ENCODE measurements around the gene ZNF133. TPM values are rescaled to one million over a fixed set of nuclear protein-coding genes. Genes with fewer than 3 reads are reported as not detected.

ZNF133 gene
- total RNA-seq, 4 donors from 2014 or later: 10.9 to 18.9 (median 14.6) TPM

- no peak overlapping the region for H3K27ac ChIP-seq (replicated peaks in 1 of 4)
- no peak for TF ChIP-seq POLR2AphosphoS5 (IDR thresholded peaks at IDR 0.05)
- WGBS: 95% methylated on average over 8 of the region's 8 CpGs
- H3K4me1 ChIP-seq: no peaks in the 10 kb centered on the region
- no peaks in the 10 kb centered on the region for H3K9me3 ChIP-seq
- H3K36me3 ChIP-seq: peaks cover 12 to 51% (median 27%) of the 10 kb centered on the region in 4 donors
- no peak overlapping the region for H3K4me3 ChIP-seq
- intact Hi-C loops (cut with DNase I): no loop called here
- H3K27me3 ChIP-seq: no peaks in the 10 kb centered on the region
- no peak for DNase-seq (ENCODE audit: extremely low spot score)
These were observed 26.6 kb downstream of the ZNF133 start for GRCh38 chr20:18314786-18315406.

- Histone ChIP-seq H3K36me3 (peaks cover 12 to 38% (median 27%) of the 10 kb centered on the region in 4 donors), H3K27ac (replicated peaks in 1 of 4) (no peak overlapping the region), H3K9me3 (no peaks in the 10 kb centered on the region), H3K4me1 (no peaks in the 10 kb centered on the region), H3K4me3 (no peak overlapping the region), H3K27me3 (no peaks in the 10 kb centered on the region)
- intact Hi-C loops (cut with DNase I): no loop called here
- 98% methylated on average over 7 of the region's 15 CpGs for WGBS
- no peak for DNase-seq (ENCODE audit: extremely low spot score)
- TF ChIP-seq POLR2AphosphoS5 (IDR thresholded peaks at IDR 0.05): no peak
- no peak for TF ChIP-seq EP300 (IDR thresholded peaks at IDR 0.05)
- no peak for TF ChIP-seq CTCF (IDR thresholded peaks at IDR 0.05)
- no peak for TF ChIP-seq POLR2A (IDR thresholded peaks at IDR 0.05; ENCODE audit: low read depth)
These were observed 27.8 kb downstream of the ZNF133 start for GRCh38 chr20:18316166-18316565.

- Histone ChIP-seq H3K36me3 (peaks cover 2 to 17% (median 9%) of the 10 kb centered on the region in 4 donors), H3K4me1 (no peaks in the 10 kb centered on the region), H3K4me3 (no peak overlapping the region), H3K9me3 (no peaks in the 10 kb centered on the region), H3K27ac (replicated peaks in 1 of 4) (no peak overlapping the region), H3K27me3 (no peaks in the 10 kb centered on the region)
- TF ChIP-seq EP300 (IDR thresholded peaks at IDR 0.05) (no peak), CTCF (IDR thresholded peaks at IDR 0.05) (no peak), POLR2A (IDR thresholded peaks at IDR 0.05; ENCODE audit: low read depth) (no peak), POLR2AphosphoS5 (IDR thresholded peaks at IDR 0.05) (no peak)
- DNase-seq (ENCODE audit: extremely low spot score): no peak
- intact Hi-C loops (cut with DNase I): no loop called here
These were observed 33.0 kb downstream of the ZNF133 start for GRCh38 chr20:18321316-18321715.

GRCh38 chr20:18321976-18322950 lies 33.9 kb downstream of the ZNF133 start:
- no peaks in the 10 kb centered on the region for H3K9me3 ChIP-seq
- H3K27me3 ChIP-seq: no peaks in the 10 kb centered on the region
- H3K27ac ChIP-seq (replicated peaks in 1 of 4): no peak overlapping the region
- H3K4me1 ChIP-seq: no peaks in the 10 kb centered on the region
- H3K4me3 ChIP-seq: no peak overlapping the region
- H3K36me3 ChIP-seq: peaks cover 0 to 8% (median 1%) of the 10 kb centered on the region in 4 donors
- intact Hi-C loops (cut with DNase I): no loop called here
- TF ChIP-seq POLR2AphosphoS5 (IDR thresholded peaks at IDR 0.05) (no peak), POLR2A (IDR thresholded peaks at IDR 0.05; ENCODE audit: low read depth) (no peak), CTCF (IDR thresholded peaks at IDR 0.05) (no peak), EP300 (IDR thresholded peaks at IDR 0.05) (no peak)
- 87% methylated on average over 10 of the region's 10 CpGs for WGBS
- DNase-seq (ENCODE audit: extremely low spot score): no peak

GRCh38 chr20:18323705-18324104 lies 35.4 kb downstream of the ZNF133 start:
- intact Hi-C loops (cut with DNase I): no loop called here
- DNase-seq (ENCODE audit: extremely low spot score): no peak
- 85% methylated on average over 4 of the region's 4 CpGs for WGBS

More at GRCh38 chr20:18323705-18324104, 35.4 kb downstream of the ZNF133 start:
- H3K27me3 ChIP-seq: no peaks in the 10 kb centered on the region
- H3K36me3 ChIP-seq: no peaks in the 10 kb centered on the region
- TF ChIP-seq CTCF (IDR thresholded peaks at IDR 0.05) (no peak), EP300 (IDR thresholded peaks at IDR 0.05) (no peak), POLR2A (IDR thresholded peaks at IDR 0.05; ENCODE audit: low read depth) (no peak), POLR2AphosphoS5 (IDR thresholded peaks at IDR 0.05) (no peak)
- no peak overlapping the region for H3K27ac ChIP-seq (replicated peaks in 1 of 4)
- H3K4me1 ChIP-seq: no peaks in the 10 kb centered on the region
- peaks cover 0 to 6% (median 2%) of the 10 kb centered on the region in 4 donors for H3K9me3 ChIP-seq
- H3K4me3 ChIP-seq: no peak overlapping the region
